Activated CD4-positive, alpha-beta memory T cell treated with anti-CD3 and anti-CD28 coated beads, Interleukin-2, amount 10 ng/mL, durations not matched to agents 7 days and 5 days (primary cell): ENCODE measurements around the gene GTPBP4. TPM values are rescaled to one million over a fixed set of nuclear protein-coding genes. Genes with fewer than 3 reads are reported as not detected.

ENCODE experiments used
- CTCF ChIA-PET: fragments of 350-600 bp; sonication (Branson Sonifier 250); formaldehyde crosslinking; loops from one replicate; lab custom pipeline; 2021; ENCODE audit warnings: antibody characterized with exemption, inconsistent platforms; lab: Charles Lee
- POLR2A ChIA-PET: fragments of 350-600 bp; sonication (Branson Sonifier 250); formaldehyde crosslinking; loops from one replicate; lab custom pipeline; 2021; ENCODE audit warnings: antibody characterized with exemption; lab: Charles Lee
- DNase-seq: peaks from one replicate; pipeline ENCODE4 v3.0.0-alpha.2; 2020
- H3K27ac Mint-ChIP-seq: one replicate; pipeline ENCODE4 v1.8.0; 2021; ENCODE audit warnings: mild to moderate bottlenecking, mixed read lengths
- H3K27me3 Mint-ChIP-seq: one replicate; pipeline ENCODE4 v1.8.0; 2021; ENCODE audit warnings: mixed read lengths
- H3K36me3 Mint-ChIP-seq: one replicate; pipeline ENCODE4 v1.8.0; 2021; ENCODE audit warnings: low read depth, mixed read lengths
- H3K4me1 Mint-ChIP-seq: one replicate; pipeline ENCODE4 v1.8.0; 2021; ENCODE audit warnings: mixed read lengths
- H3K4me3 Mint-ChIP-seq: one replicate; pipeline ENCODE4 v1.8.0; 2021; ENCODE audit warnings: mild to moderate bottlenecking, mixed read lengths
- H3K9me3 Mint-ChIP-seq: one replicate; pipeline ENCODE4 v1.8.0; 2021; ENCODE audit warnings: mixed read lengths
- total RNA-seq, 2 experiments: library from RNA; stranded (reverse); gene quantifications; one replicate each; pipeline ENCODE4 v1.2.3, GENCODE V29; 2021

GTPBP4 gene
- total RNA-seq, 2 experiments from 2014 or later, result 50.9 to 59.6 TPM

DNA sequence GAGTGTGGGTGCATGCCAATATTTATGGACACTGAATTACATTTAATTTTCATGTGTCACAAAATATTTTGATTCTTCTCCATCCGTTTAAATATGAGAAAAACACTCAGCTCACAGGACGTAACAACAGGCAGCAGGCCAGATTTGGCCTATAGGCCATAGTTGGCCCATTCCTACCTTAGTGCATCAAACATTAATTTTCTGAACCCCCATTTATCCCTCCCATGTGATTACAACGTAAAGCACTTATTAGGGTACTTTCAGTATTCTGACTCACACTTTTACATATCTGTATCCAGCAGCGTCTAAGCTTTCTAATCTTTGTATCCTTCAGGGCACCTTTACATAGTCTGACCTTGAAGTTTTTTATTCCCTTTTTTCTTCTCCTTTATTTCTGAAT is 56.7 kb downstream of the GTPBP4 start:
- POLR2A ChIA-PET, result interaction anchor here (0.8 to 3.9 kb wide), 7 partner anchors 8 to 114 kb away, joined by 3 to 51 read pairs (median 5); partner anchors contain the start of genes GTPBP4, LARP4B and WDR37
- CTCF ChIA-PET, result interaction anchor here (1.7 kb wide), 1 partner anchor 57 kb away, joined by 5 read pairs; the partner anchor contains the start of gene GTPBP4
- DNase-seq, result no peak
- Mint-ChIP-seq H3K36me3 (peaks cover 71% of the 10 kb centered on the region), H3K9me3 (no peaks in the 10 kb centered on the region), H3K4me1 (peaks cover 58% of the 10 kb centered on the region), H3K27me3 (no peaks in the 10 kb centered on the region), H3K4me3 (peak overlapping the region; percentile 74), H3K27ac (peak overlapping the region; percentile 91)

DNA sequence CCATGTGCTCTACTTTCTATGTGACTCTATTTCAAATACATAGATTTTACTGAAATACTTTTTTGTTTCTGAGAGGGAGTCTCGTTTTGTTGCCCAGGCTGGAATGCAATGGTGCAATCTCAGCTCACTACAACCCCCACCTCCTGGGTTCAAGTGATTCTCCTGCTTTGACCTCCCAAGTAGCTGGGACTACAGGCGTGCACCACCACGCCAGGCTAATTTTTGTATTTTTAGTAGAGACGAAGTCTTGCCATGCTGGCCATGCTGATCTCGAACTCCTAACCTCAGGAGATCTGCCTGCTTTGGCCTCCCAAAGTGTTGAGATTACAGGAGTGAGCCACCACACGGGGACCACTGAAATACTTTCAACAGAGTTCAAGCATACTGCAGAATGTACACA is 57.2 kb downstream of the GTPBP4 start:
- Mint-ChIP-seq H3K9me3 (no peaks in the 10 kb centered on the region), H3K4me3 (peak overlapping the region; percentile 74), H3K27ac (peak overlapping the region; percentile 91), H3K4me1 (peaks cover 55% of the 10 kb centered on the region), H3K27me3 (no peaks in the 10 kb centered on the region), H3K36me3 (peaks cover 67% of the 10 kb centered on the region)
- no peak for DNase-seq
- ChIA-PET POLR2A (interaction anchor here (0.7 to 3.9 kb wide), 8 partner anchors 8 to 116 kb away, joined by 3 to 51 read pairs (median 4); partner anchors contain the start of genes GTPBP4 and WDR37), CTCF (interaction anchor here (0.5 to 1.7 kb wide), 2 partner anchors 25 to 57 kb away, joined by 3 to 5 read pairs; partner anchors contain the start of gene GTPBP4)

DNA sequence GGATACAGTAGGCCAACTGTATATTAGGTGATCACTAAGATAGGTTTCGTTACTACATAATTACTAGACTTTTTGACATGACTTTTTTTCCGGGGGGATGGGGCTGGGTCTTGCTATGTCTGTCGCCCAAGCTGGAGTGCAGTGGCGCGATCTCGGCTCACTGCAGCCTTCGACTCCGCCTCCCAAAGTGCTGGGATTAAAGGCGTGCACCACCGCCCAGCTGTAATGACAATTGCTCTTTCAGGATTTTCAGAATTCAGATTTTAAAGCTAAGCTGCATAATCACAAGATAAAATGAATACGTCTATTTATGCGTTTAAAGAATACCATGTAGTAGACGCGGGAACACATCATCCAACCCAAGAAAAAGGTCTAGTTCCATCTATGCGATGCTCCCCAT is 59.7 kb downstream of the GTPBP4 start:
- ChIA-PET POLR2A (interaction anchor here (1.2 to 3.9 kb wide), 9 partner anchors 10 to 117 kb away, joined by 3 to 67 read pairs (median 15); partner anchors contain the start of genes GTPBP4, LARP4B and WDR37), CTCF (no interaction called here)
- no peaks in the 10 kb centered on the region for H3K9me3 Mint-ChIP-seq
- H3K36me3 Mint-ChIP-seq, result peaks cover 70% of the 10 kb centered on the region
- DNase-seq, result peak; percentile 36
- peak overlapping the region; percentile 95 for H3K4me3 Mint-ChIP-seq
- H3K27me3 Mint-ChIP-seq, result no peaks in the 10 kb centered on the region
- H3K27ac Mint-ChIP-seq, result peak overlapping the region; percentile 94
- H3K4me1 Mint-ChIP-seq, result peaks cover 69% of the 10 kb centered on the region

DNA sequence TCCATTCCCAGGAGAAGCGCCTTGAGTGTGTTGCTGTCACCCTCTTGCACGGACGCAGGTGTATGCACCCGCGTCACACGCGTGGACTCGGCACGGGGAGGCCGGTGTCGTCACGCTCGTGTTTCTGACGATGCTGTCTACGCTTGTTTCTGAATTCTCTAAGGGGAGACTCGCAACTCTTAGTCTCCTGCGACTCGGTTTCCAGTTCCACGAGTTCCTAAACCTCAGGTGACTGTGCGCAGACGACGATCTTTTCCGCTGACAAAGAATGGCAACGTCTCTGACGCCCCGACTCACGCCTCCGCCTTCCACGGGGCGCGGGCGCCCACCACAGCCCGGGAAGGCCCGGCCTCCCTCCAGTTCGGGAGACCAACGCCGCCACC is 60.1 kb downstream of the GTPBP4 start:
- peak overlapping the region; percentile 95 for H3K4me3 Mint-ChIP-seq
- peaks cover 70% of the 10 kb centered on the region for H3K36me3 Mint-ChIP-seq
- peak overlapping the region; percentile 94 for H3K27ac Mint-ChIP-seq
- ChIA-PET CTCF (no interaction called here), POLR2A (interaction anchor here (0.7 to 3.9 kb wide), 14 partner anchors 10 to 578 kb away, joined by 3 to 67 read pairs (median 6); partner anchors contain the start of genes GTPBP4, LARP4B and WDR37)
- H3K27me3 Mint-ChIP-seq, result no peaks in the 10 kb centered on the region
- H3K4me1 Mint-ChIP-seq, result peaks cover 69% of the 10 kb centered on the region
- no peaks in the 10 kb centered on the region for H3K9me3 Mint-ChIP-seq
- DNase-seq, result peak; percentile 68

DNA sequence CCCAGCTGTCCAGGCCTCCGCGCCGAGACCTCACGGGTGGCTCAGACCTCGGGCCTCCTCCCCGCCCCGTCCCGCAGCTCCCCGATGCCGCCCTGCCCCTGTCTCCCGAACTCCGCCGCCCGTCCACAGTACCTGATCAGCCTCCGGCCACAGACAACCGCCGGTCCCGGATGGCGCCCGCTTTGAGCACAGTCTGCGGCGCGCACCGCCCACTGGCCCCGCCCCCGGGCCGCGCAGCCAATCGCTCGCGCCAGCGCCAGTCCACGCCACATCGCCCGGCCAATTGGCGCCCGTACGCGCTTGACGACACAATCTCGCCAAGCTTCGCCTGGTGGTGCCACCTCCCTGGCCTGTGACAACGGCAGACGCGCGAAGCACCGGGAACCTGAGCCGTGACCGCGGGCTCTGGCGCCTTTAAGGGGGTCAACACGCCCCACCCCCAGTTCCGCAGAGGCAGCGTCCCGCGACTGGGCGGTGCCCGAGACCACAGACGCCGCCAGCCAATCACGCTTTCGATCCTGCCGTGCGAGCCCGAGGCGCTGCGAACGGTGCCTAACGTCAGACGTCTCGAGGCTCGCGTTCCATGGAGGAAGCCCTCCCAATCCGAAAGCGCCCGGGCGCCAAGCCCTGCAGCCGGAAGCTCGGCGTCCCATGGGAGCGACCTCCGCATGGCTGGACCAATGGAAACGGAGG is 60.6 kb downstream of the GTPBP4 start, which contains the start of gene IDI1:
IDI1 (minus strand) TSS at position 388 of the 693 bp plus-strand sequence; CDS start at position 272, 116 bp downstream.
- DNase-seq, result peak; percentile 98
- POLR2A ChIA-PET, result interaction anchor here (0.6 to 3.9 kb wide), 19 partner anchors 10 to 919 kb away, joined by 3 to 67 read pairs (median 4); partner anchors contain the start of genes GTPBP4, LARP4B and WDR37
- peak within 1 kb of the TSS; percentile 94 for H3K27ac Mint-ChIP-seq
- H3K9me3 Mint-ChIP-seq, result no peaks in the 10 kb centered on the region
- CTCF ChIA-PET, result interaction anchor here (0.6 to 1.9 kb wide), 4 partner anchors 9 to 118 kb away, joined by 3 to 7 read pairs (median 3); partner anchors contain the start of gene LARP4B
- H3K4me1 Mint-ChIP-seq, result peaks cover 69% of the 10 kb centered on the region
- peaks cover 71% of the 10 kb centered on the region for H3K36me3 Mint-ChIP-seq
- H3K4me3 Mint-ChIP-seq, result peak within 1 kb of the TSS; percentile 95
- H3K27me3 Mint-ChIP-seq, result no peaks in the 10 kb centered on the region

GRCh38 chr10:1049425-1049958 is 61.3 kb downstream of the GTPBP4 start:
- H3K4me3 Mint-ChIP-seq, result peak overlapping the region; percentile 95
- no peak for DNase-seq
- no peaks in the 10 kb centered on the region for H3K9me3 Mint-ChIP-seq
- ChIA-PET POLR2A (interaction anchor here (0.6 to 3.9 kb wide), 18 partner anchors 10 to 920 kb away, joined by 3 to 67 read pairs (median 5); partner anchors contain the start of genes GTPBP4, LARP4B and WDR37), CTCF (interaction anchor here (0.6 to 1.9 kb wide), 4 partner anchors 9 to 118 kb away, joined by 3 to 7 read pairs (median 3); partner anchors contain the start of gene LARP4B)
- H3K36me3 Mint-ChIP-seq, result peaks cover 70% of the 10 kb centered on the region
- no peaks in the 10 kb centered on the region for H3K27me3 Mint-ChIP-seq
- peak overlapping the region; percentile 94 for H3K27ac Mint-ChIP-seq
- peaks cover 69% of the 10 kb centered on the region for H3K4me1 Mint-ChIP-seq

- Mint-ChIP-seq H3K36me3 (peaks cover 67% of the 10 kb centered on the region), H3K4me3 (peak overlapping the region; percentile 95), H3K27ac (peak overlapping the region; percentile 94), H3K9me3 (no peaks in the 10 kb centered on the region), H3K27me3 (no peaks in the 10 kb centered on the region), H3K4me1 (peaks cover 69% of the 10 kb centered on the region)
- ChIA-PET CTCF (interaction anchor here (0.6 to 1.9 kb wide), 4 partner anchors 8 to 46 kb away, joined by 3 to 7 read pairs (median 4); no protein-coding TSS in a partner anchor), POLR2A (interaction anchor here (1.1 to 3.9 kb wide), 7 partner anchors 9 to 119 kb away, joined by 3 to 67 read pairs (median 21); partner anchors contain the start of genes GTPBP4, LARP4B and WDR37)
- no peak for DNase-seq
Measured at GRCh38 chr10:1050145-1050544, 61.9 kb downstream of the GTPBP4 start.

GRCh38 chr10:1050554-1050953 is 62.3 kb downstream of the GTPBP4 start:
- H3K27ac Mint-ChIP-seq, result peak overlapping the region; percentile 94
- peak overlapping the region; percentile 95 for H3K4me3 Mint-ChIP-seq
- H3K4me1 Mint-ChIP-seq, result peaks cover 69% of the 10 kb centered on the region
- peaks cover 64% of the 10 kb centered on the region for H3K36me3 Mint-ChIP-seq
- ChIA-PET POLR2A (interaction anchor here (1.1 to 3.9 kb wide), 6 partner anchors 8 to 120 kb away, joined by 3 to 67 read pairs (median 24); partner anchors contain the start of genes GTPBP4, LARP4B and WDR37), CTCF (interaction anchor here (0.6 to 1.9 kb wide), 4 partner anchors 8 to 47 kb away, joined by 3 to 7 read pairs (median 4); no protein-coding TSS in a partner anchor)
- no peaks in the 10 kb centered on the region for H3K27me3 Mint-ChIP-seq
- peak; percentile 67 for DNase-seq
- no peaks in the 10 kb centered on the region for H3K9me3 Mint-ChIP-seq

GRCh38 chr10:1054684-1055083 is 66.5 kb downstream of the GTPBP4 start:
- POLR2A ChIA-PET, result interaction anchor here (1.0 to 3.2 kb wide), 5 partner anchors 10 to 123 kb away, joined by 3 to 12 read pairs (median 9); partner anchors contain the start of genes GTPBP4 and LARP4B
- DNase-seq, result no peak
- H3K27me3 Mint-ChIP-seq, result no peaks in the 10 kb centered on the region
- peaks cover 70% of the 10 kb centered on the region for H3K36me3 Mint-ChIP-seq
- H3K4me1 Mint-ChIP-seq, result peaks cover 82% of the 10 kb centered on the region
- H3K27ac Mint-ChIP-seq, result peak overlapping the region; percentile 55
- H3K9me3 Mint-ChIP-seq, result no peaks in the 10 kb centered on the region
- H3K4me3 Mint-ChIP-seq, result peak overlapping the region; percentile 91
- CTCF ChIA-PET, result interaction anchor here (1.9 kb wide), 1 partner anchor 11 kb away, joined by 8 read pairs; no protein-coding TSS in a partner anchor

DNA sequence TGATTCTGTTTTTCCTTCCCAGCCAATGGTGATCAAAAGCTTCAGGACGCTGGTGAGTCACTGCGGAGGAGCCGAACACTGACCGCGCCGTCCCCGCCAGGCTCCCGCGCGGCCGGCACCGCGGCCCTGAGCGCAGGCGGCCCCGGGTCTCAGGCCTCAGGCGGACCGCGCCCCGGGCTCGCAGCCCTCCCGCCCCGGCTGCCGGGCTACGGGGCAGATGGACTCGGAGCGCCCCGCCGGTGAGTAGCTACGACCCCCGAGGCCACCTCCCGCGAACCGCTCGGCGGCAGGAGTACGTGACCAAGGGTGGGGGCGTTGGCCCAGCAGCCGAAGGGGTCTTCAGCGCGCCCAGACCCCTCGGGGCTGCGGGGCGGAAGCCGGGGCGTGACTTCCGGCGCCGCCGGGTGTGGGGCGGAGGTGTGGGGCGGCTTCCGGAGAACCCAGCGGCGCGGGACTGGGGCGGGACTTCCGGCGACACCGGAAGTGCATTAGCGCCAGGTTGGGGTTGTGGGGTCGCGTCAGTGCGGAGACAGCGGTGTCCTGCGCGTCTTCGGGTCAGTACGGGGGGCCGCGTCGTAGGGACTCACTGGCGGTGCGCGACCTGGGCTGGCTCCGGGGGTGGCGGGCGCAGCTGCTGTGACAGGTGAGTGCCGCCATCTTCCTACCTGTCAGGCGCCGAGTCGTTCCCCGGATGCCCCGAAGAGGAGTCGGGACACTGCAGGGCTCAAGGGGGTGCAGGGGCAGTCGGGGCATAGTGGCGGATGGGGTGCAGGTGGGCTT is 68.3 kb downstream of the GTPBP4 start, which contains the start of gene WDR37:
WDR37 (plus strand) TSS at position 60 of the 780 bp plus-strand sequence. CDS start 15,771 bp downstream, outside the sequence.
- ChIA-PET POLR2A (interaction anchor here (0.8 to 7.2 kb wide), 11 partner anchors 8 to 125 kb away, joined by 3 to 67 read pairs (median 6); partner anchors contain the start of genes GTPBP4, IDI1 and LARP4B), CTCF (interaction anchor here (1.7 to 1.9 kb wide), 2 partner anchors 13 to 53 kb away, joined by 6 to 8 read pairs; no protein-coding TSS in a partner anchor)
- Mint-ChIP-seq H3K36me3 (peaks cover 72% of the 10 kb centered on the region), H3K9me3 (no peaks in the 10 kb centered on the region), H3K4me3 (peak within 1 kb of the TSS; percentile 99), H3K27me3 (no peaks in the 10 kb centered on the region), H3K4me1 (peaks cover 87% of the 10 kb centered on the region), H3K27ac (peak within 1 kb of the TSS; percentile 96)
- DNase-seq, result peak; percentile 89

GRCh38 chr10:1057106-1057657 is 68.9 kb downstream of the GTPBP4 start:
- ChIA-PET CTCF (interaction anchor here (2.2 kb wide), 1 partner anchor 8 kb away, joined by 7 read pairs; the partner anchor contains the start of gene IDI1), POLR2A (interaction anchor here (1.3 to 7.2 kb wide), 5 partner anchors 8 to 126 kb away, joined by 6 to 67 read pairs (median 12); partner anchors contain the start of genes GTPBP4, IDI1 and LARP4B)
- no peaks in the 10 kb centered on the region for H3K27me3 Mint-ChIP-seq
- no peak for DNase-seq
- no peaks in the 10 kb centered on the region for H3K9me3 Mint-ChIP-seq
- H3K36me3 Mint-ChIP-seq, result peaks cover 73% of the 10 kb centered on the region
- peak overlapping the region; percentile 95 for H3K27ac Mint-ChIP-seq
- peak overlapping the region; percentile 99 for H3K4me3 Mint-ChIP-seq
- H3K4me1 Mint-ChIP-seq, result peaks cover 87% of the 10 kb centered on the region
